Suprapubic skin (tissue), 2 donors: ENCODE measurements around the gene TBL1X.

Source experiments
- EP300 ChIP-seq: sonication (generic); formaldehyde crosslinking; IDR thresholded peaks from one replicate; pipeline ENCODE4 v1.6.1; 2017; ENCODE audit warnings: antibody characterized with exemption
- POLR2A ChIP-seq, 2 donors: fragments of 450-650 bp; IDR thresholded peaks; one replicate each; pipeline ENCODE4 v1.6.1; 2017; ENCODE audit warnings: antibody characterized with exemption in 2 of 2, mild to moderate bottlenecking in 2 of 2, moderate library complexity in 2 of 2

- TF ChIP-seq POLR2A (IDR thresholded peaks at IDR 0.05) = no peak
- TF ChIP-seq EP300 = no peak
Measured at GRCh38 chrX:9739130-9739529, 274.3 kb downstream of the TBL1X start.
